Lung (tissue), 16 donors: Measurements from ENCODE around the gene NR5A2. TPM values are rescaled to one million over a fixed set of nuclear protein-coding genes. Genes with fewer than 3 reads are reported as not detected.

Source experiments
- ATAC-seq: fragments of 200-7000 bp; cut with Tn5 transposase; one replicate; pipeline ENCODE4 v1.9.1; 2020; ENCODE audit warnings: moderate number of reproducible peaks; ENCODE audit not compliant: insufficient read depth, low FRiP score
- DNase-seq, 3 donors: peaks; one replicate each; pipeline ENCODE4 v3.0.0-alpha.2; 2013 to 2017
- H3K27ac ChIP-seq, 2 donors: one replicate each; pipeline ENCODE4 v1.5.1; 2013; ENCODE audit warnings: mild to moderate bottlenecking in 2 of 2, moderate library complexity in 2 of 2, control low read depth in 1 of 2, inconsistent platforms in 1 of 2, low read depth in 1 of 2, low read length in 1 of 2
- H3K27me3 ChIP-seq, 3 donors: one replicate each; pipeline ENCODE4 v1.5.1; 2013; ENCODE audit warnings: low read length in 2 of 3; ENCODE audit not compliant: control insufficient read depth in 3 of 3, insufficient read depth in 3 of 3
- H3K36me3 ChIP-seq, 4 donors: one replicate each; pipeline ENCODE4 v1.5.1; 2013; ENCODE audit warnings: low read length in 4 of 4, mild to moderate bottlenecking in 1 of 4, moderate library complexity in 1 of 4; ENCODE audit not compliant: control insufficient read depth in 4 of 4, insufficient read depth in 4 of 4
- H3K4me1 ChIP-seq, 5 donors: one replicate each; pipeline ENCODE4 v1.5.1; 2013; ENCODE audit warnings: low read length in 5 of 5, mild to moderate bottlenecking in 2 of 5, moderate library complexity in 1 of 5; ENCODE audit not compliant: control insufficient read depth in 5 of 5, insufficient read depth in 5 of 5
- H3K4me3 ChIP-seq: one replicate; pipeline ENCODE4 v1.5.1; 2013; ENCODE audit warnings: mild to moderate bottlenecking, control low read depth, moderate library complexity
- H3K9ac ChIP-seq, 2 donors: one replicate each; pipeline ENCODE4 v1.5.1; 2013; ENCODE audit warnings: low read length in 2 of 2, control low read depth in 1 of 2; ENCODE audit not compliant: insufficient read depth in 1 of 2
- H3K9me3 ChIP-seq, 4 donors: one replicate each; pipeline ENCODE4 v1.5.1; 2013; ENCODE audit warnings: low read length in 3 of 4, mild to moderate bottlenecking in 1 of 4, moderate library complexity in 1 of 4; ENCODE audit not compliant: control insufficient read depth in 4 of 4, insufficient read depth in 3 of 4
- WGBS, 2 donors: extraction: QIAGEN DNeasy Blood & Tissue Kit; methylation state at CpG; one replicate each; pipeline ENCODE4 v1.1.7; 2013; 5-methylcytosine and 5-hydroxymethylcytosine counted together
- long read RNA-seq, 5 donors: transcript quantifications; one replicate each; lab custom pipeline, GENCODE V29; 2026
- polyA plus RNA-seq, 2 donors: library from polyadenylated mRNA; stranded (reverse); fragments of 200-250 nt; gene quantifications; one replicate each; pipeline ENCODE4 v1.2.1, GENCODE V29; 2013
- total RNA-seq, 2 donors: library from RNA; depleted of rRNA in 1 of 2; stranded (reverse); fragments of >200 nt in 1 of 2; gene quantifications; one replicate each; pipeline ENCODE4 v1.2.1, GENCODE V29; 2014 to 2021
- TF ChIP-seq, protein P1 (sequence below): IDR thresholded peaks from 2 replicates; pipeline ENCODE4 v1.5.1; 2012; ENCODE audit warnings: mild to moderate bottlenecking; ENCODE audit errors: control extremely low read depth, extremely low read depth
- donor health status: control.
- donor health status: control.
- donor health status: Bipolar disorder and iron deficiency.
- donor health status: healthy.
- donor health status: DM: yes; HTN: yes; CAD: no.

Gene NR5A2
- total RNA-seq = 1 to 10 TPM; 3.2 to 8.5 TPM
- polyA plus RNA-seq = 1 to 10 TPM; 1.2 to 2.0 TPM
- long read RNA-seq, donor 1, partial matches to known transcripts = 5 of 5 reads
- long read RNA-seq, donor 1, other reads (novel, unspliced or antisense) = 0 of 5 reads
- long read RNA-seq, donor 2 = 0 reads
- long read RNA-seq, donor 3 = 0 reads
- long read RNA-seq, donor 4 = 0 reads
- long read RNA-seq, donor 5 = 0 reads

DNA sequence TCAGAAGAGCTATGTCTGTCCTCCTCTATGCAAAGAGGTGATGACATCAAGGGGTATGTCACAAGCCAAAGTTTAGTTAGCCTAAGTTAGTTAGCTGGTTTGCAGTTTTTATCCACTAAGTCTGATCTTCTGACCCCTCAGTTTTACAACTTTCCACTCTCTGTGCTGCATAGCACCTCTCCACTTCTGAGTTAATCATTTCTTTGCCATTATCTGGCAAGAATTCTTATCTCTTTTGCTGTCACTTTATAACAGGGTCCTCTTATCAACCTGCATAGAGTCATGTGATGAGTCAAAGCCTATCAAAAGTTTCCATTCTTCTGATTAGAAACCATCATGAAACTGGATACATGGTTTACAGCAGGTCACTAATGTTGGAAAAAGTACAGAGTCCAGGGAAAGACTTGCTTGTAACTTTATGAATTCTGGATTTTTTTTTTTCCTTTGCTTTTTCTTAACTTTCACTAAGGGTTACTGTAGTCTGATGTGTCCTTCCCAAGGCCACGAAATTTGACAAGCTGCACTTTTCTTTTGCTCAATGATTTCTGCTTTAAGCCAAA is at the start of gene NR5A2:
Gene NR5A2, plus strand, starts transcription at position 447 of the 560 bp plus-strand sequence. CDS start 138 bp downstream, outside the sequence.
- no peak for ATAC-seq
- Histone ChIP-seq H3K9ac (no peak within 1 kb of the TSS), H3K9me3 (no peaks in the 10 kb centered on the region), H3K4me1 (peaks cover 0 to 9% (median 3%) of the 10 kb centered on the region in 5 donors), H3K27me3 (peaks cover 0 to 50% (median 47%) of the 10 kb centered on the region in 3 donors), H3K36me3 (no peaks in the 10 kb centered on the region), H3K4me3 (no peak within 1 kb of the TSS), H3K27ac (no peak within 1 kb of the TSS)
- TF ChIP-seq, protein P1, sequence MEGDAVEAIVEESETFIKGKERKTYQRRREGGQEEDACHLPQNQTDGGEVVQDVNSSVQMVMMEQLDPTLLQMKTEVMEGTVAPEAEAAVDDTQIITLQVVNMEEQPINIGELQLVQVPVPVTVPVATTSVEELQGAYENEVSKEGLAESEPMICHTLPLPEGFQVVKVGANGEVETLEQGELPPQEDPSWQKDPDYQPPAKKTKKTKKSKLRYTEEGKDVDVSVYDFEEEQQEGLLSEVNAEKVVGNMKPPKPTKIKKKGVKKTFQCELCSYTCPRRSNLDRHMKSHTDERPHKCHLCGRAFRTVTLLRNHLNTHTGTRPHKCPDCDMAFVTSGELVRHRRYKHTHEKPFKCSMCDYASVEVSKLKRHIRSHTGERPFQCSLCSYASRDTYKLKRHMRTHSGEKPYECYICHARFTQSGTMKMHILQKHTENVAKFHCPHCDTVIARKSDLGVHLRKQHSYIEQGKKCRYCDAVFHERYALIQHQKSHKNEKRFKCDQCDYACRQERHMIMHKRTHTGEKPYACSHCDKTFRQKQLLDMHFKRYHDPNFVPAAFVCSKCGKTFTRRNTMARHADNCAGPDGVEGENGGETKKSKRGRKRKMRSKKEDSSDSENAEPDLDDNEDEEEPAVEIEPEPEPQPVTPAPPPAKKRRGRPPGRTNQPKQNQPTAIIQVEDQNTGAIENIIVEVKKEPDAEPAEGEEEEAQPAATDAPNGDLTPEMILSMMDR = no peak
- no peak for DNase-seq
- WGBS, 2 donors = 96 to 98% methylated on average over 1 of the region's 1 CpG

GRCh38 chr1:199978408-199978940 is 49.0 kb upstream of the NR5A2 start:
- ATAC-seq (no peak), DNase-seq (peak in 1 of 3 donors; percentile 9)
- Histone ChIP-seq H3K4me1 (peaks cover 0 to 7% (median 0%) of the 10 kb centered on the region in 5 donors), H3K36me3 (no peaks in the 10 kb centered on the region), H3K4me3 (no peak overlapping the region), H3K27ac (no peak overlapping the region), H3K9me3 (no peaks in the 10 kb centered on the region), H3K9ac (no peak overlapping the region), H3K27me3 (peaks cover 0 to 2% (median 0%) of the 10 kb centered on the region in 3 donors)
- WGBS, 2 donors = 66 to 76% methylated on average over 7 of the region's 7 CpGs
- TF ChIP-seq, protein P1 = no peak

GRCh38 chr1:199979071-199979470 is 48.4 kb upstream of the NR5A2 start:
- DNase-seq (no peak), ATAC-seq (no peak)
- H3K9ac ChIP-seq = no peak overlapping the region
- H3K36me3 ChIP-seq = no peaks in the 10 kb centered on the region
- 80 to 97% methylated on average over 1 of the region's 1 CpG for WGBS, 2 donors
- TF ChIP-seq, protein P1 = no peak
- peaks cover 0 to 7% (median 0%) of the 10 kb centered on the region in 5 donors for H3K4me1 ChIP-seq
- no peak overlapping the region for H3K27ac ChIP-seq
- no peaks in the 10 kb centered on the region for H3K9me3 ChIP-seq
- H3K27me3 ChIP-seq = peaks cover 0 to 2% (median 0%) of the 10 kb centered on the region in 3 donors
- H3K4me3 ChIP-seq = no peak overlapping the region
